HCT116 (cell line): ENCODE measurements around the gene AGTPBP1. TPM values are rescaled to one million over a fixed set of nuclear protein-coding genes. Genes with fewer than 3 reads are reported as not detected.

ENCODE experiments used
- ATAC-seq: fragments of 200-7000 bp; cut with Tn5 transposase; 2 replicates; pipeline ENCODE4 v1.9.1; 2020; ENCODE audit warnings: mild to moderate bottlenecking, moderate library complexity
- BruUV-seq: library from RNA; stranded (reverse); fragments of 400-500 nt; replicated peaks from 2 replicates; lab custom pipeline; 2021; lab: Mats Ljungman, UMichigan
- CTCF ChIA-PET: fragments of 300-600 bp; sonication (Branson Sonifier 250); formaldehyde crosslinking; loops from one replicate; lab custom pipeline; 2021; ENCODE audit warnings: antibody characterized with exemption; lab: Charles Lee
- POLR2A ChIA-PET: fragments of 300-600, 350-600 bp; sonication (Branson Sonifier 250); formaldehyde crosslinking; loops from one replicate; lab custom pipeline; 2021; ENCODE audit warnings: antibody characterized with exemption; lab: Charles Lee
- RAD21 ChIA-PET, 2 experiments: fragments of 300-600 bp; sonication (Branson Sonifier 250); formaldehyde crosslinking; loops; one replicate each; lab custom pipeline; 2023; ENCODE audit warnings: low total read pairs in 2 of 2; ENCODE audit not compliant: uncharacterized antibody in 2 of 2, unreplicated experiment in 2 of 2, low non-redundant PET in 1 of 2; lab: Charles Lee
- DNase-seq: peaks from one replicate; pipeline ENCODE4 v3.0.0-alpha.2; 2010; ENCODE audit warnings: low read depth, low spot score
- H2AFZ ChIP-seq: fragments of 200-600 bp; shearing (Covaris generic), sonication (generic); 2 replicates; pipeline ENCODE4 v1.6.1; 2017; ENCODE audit warnings: low read depth, mixed run types, mixed read lengths, antibody characterized with exemption, low read length; ENCODE audit not compliant: poor library complexity, severe bottlenecking
- H3K27ac ChIP-seq: 2 replicates; pipeline ENCODE4 v1.5.1; 2012; ENCODE audit warnings: low read depth, low read length
- H3K27me3 ChIP-seq: fragments of 200-600 bp; sonication (generic); 2 replicates; pipeline ENCODE4 v1.6.1; 2016; ENCODE audit warnings: mixed run types, low read length, mixed read lengths; ENCODE audit not compliant: insufficient read depth
- H3K36me3 ChIP-seq, 2 experiments: fragments of 200-500 bp in 1 of 2; fragments of 200-600 bp in 1 of 2; sonication (Bioruptor generic) in 1 of 2; sonication (generic) in 1 of 2; 2 replicates each; pipeline versions ENCODE4 v1.5.1 to v1.6.1; 2014 to 2016; ENCODE audit warnings: low read length in 2 of 2, inconsistent platforms in 1 of 2, mixed read lengths in 1 of 2, mixed run types in 1 of 2; ENCODE audit not compliant: insufficient read depth in 2 of 2, control insufficient read depth in 1 of 2
- H3K4me1 ChIP-seq, 2 experiments: fragments of 200-600 bp in 1 of 2; sonication (generic) in 1 of 2; 2 replicates each; pipeline versions ENCODE4 v1.5.1 to v1.6.1; 2012 to 2017; ENCODE audit warnings: low read length in 2 of 2, inconsistent platforms in 1 of 2, mild to moderate bottlenecking in 1 of 2, mixed read lengths in 1 of 2, mixed run types in 1 of 2, moderate library complexity in 1 of 2; ENCODE audit not compliant: insufficient read depth in 2 of 2, control insufficient read depth in 1 of 2
- H3K4me2 ChIP-seq: fragments of 200-600 bp; sonication (generic); 2 replicates; pipeline ENCODE4 v1.6.1; 2017; ENCODE audit warnings: mixed run types, low read length, mixed read lengths
- H3K4me3 ChIP-seq, 2 experiments: fragments of 200-600 bp in 1 of 2; sonication (generic) in 1 of 2; replicated peaks in 1 of 2; 2 replicates each; pipeline ENCODE4 v1.5.1; 2011 to 2016; ENCODE audit warnings: low read length in 2 of 2, control low read depth in 1 of 2, low read depth in 1 of 2, mild to moderate bottlenecking in 1 of 2, mixed read lengths in 1 of 2, mixed run types in 1 of 2
- H3K79me2 ChIP-seq: fragments of 200-600 bp; sonication (generic); 2 replicates; pipeline ENCODE4 v1.6.1; 2017; ENCODE audit warnings: mild to moderate bottlenecking, mixed run types, low read length, moderate library complexity, mixed read lengths; ENCODE audit not compliant: insufficient read depth
- H3K9ac ChIP-seq: fragments of 200-600 bp; sonication (generic); 2 replicates; pipeline ENCODE4 v1.6.1; 2016; ENCODE audit warnings: low read length, mixed read lengths
- H3K9me2 ChIP-seq: fragments of 200-600 bp; sonication (generic), shearing (Covaris generic); 2 replicates; pipeline ENCODE4 v1.6.1; 2017; ENCODE audit warnings: mixed run types, mild to moderate bottlenecking, moderate library complexity; ENCODE audit not compliant: insufficient read depth
- H3K9me3 ChIP-seq, 2 experiments: fragments of 200-500 bp in 1 of 2; fragments of 200-600 bp in 1 of 2; sonication (Bioruptor generic) in 1 of 2; sonication (generic) in 1 of 2; 2 replicates each; pipeline ENCODE4 v1.6.1; 2014 to 2017; ENCODE audit warnings: low read length in 2 of 2, mixed read lengths in 2 of 2, inconsistent platforms in 1 of 2, low read depth in 1 of 2, mild to moderate bottlenecking in 1 of 2, mixed run types in 1 of 2, moderate library complexity in 1 of 2; ENCODE audit not compliant: control insufficient read depth in 1 of 2, insufficient read depth in 1 of 2
- H4K20me1 ChIP-seq: fragments of 200-600 bp; sonication (generic), shearing (Covaris generic); 2 replicates; pipeline ENCODE4 v1.6.1; 2017; ENCODE audit warnings: mixed run types, mild to moderate bottlenecking, moderate library complexity; ENCODE audit not compliant: insufficient read depth
- CBX3 ChIP-seq: IDR thresholded peaks from 2 replicates; pipeline ENCODE4 v1.6.1; 2012; ENCODE audit warnings: low read depth
- CEBPB ChIP-seq: IDR thresholded peaks from 2 replicates; pipeline ENCODE4 v1.6.1; 2012; ENCODE audit warnings: low read depth
- CTCF ChIP-seq, 3 experiments: fragments of 200-600 bp in 1 of 3; sonication (generic) in 1 of 3; IDR thresholded peaks in 2 of 3; conservative IDR thresholded peaks in 1 of 3; 2 replicates each; pipeline ENCODE4 v1.5.1; 2012 to 2017; ENCODE audit warnings: low read depth in 2 of 3, low read length in 2 of 3, antibody characterized with exemption in 1 of 3, borderline replicate concordance in 1 of 3, control low read depth in 1 of 3, mild to moderate bottlenecking in 1 of 3, mixed read lengths in 1 of 3, mixed run types in 1 of 3, moderate library complexity in 1 of 3; ENCODE audit not compliant: insufficient read depth in 1 of 3
- EGR1 ChIP-seq: IDR thresholded peaks from 2 replicates; pipeline ENCODE4 v1.6.1; 2012; ENCODE audit warnings: low read depth
- POLR2AphosphoS5 ChIP-seq: IDR thresholded peaks from 2 replicates; pipeline ENCODE4 v1.6.1; 2011; ENCODE audit warnings: mild to moderate bottlenecking, low read depth, low read length, moderate library complexity
- RAD21 ChIP-seq: IDR thresholded peaks from 2 replicates; pipeline ENCODE4 v1.6.1; 2012; ENCODE audit warnings: low read depth, mild to moderate bottlenecking
- REST ChIP-seq: IDR thresholded peaks from 2 replicates; pipeline ENCODE4 v1.6.1; 2012; ENCODE audit warnings: low read depth
- SP1 ChIP-seq: IDR thresholded peaks from 2 replicates; pipeline ENCODE4 v1.6.1; 2012; ENCODE audit warnings: low read depth
- YY1 ChIP-seq: IDR thresholded peaks from 2 replicates; pipeline ENCODE4 v1.6.1; 2011; ENCODE audit warnings: low read length, low read depth, moderate library complexity, mild to moderate bottlenecking; ENCODE audit not compliant: insufficient replicate concordance; ENCODE audit errors: extremely low read depth
- ZFX ChIP-seq: fragments of 450-650 bp; IDR thresholded peaks from 2 replicates; pipeline ENCODE4 v1.6.1; 2017
- ZNF274 ChIP-seq: fragments of 200-500 bp; sonication (Bioruptor generic); IDR thresholded peaks from 2 replicates; pipeline ENCODE4 v1.6.1; 2014; ENCODE audit warnings: mild to moderate bottlenecking, low read depth, low read length, inconsistent platforms
- intact Hi-C: fragments of 100-400 bp; cut with micrococcal nuclease; formaldehyde crosslinking; loops from 2 replicates; pipeline ENCODE4 v1.10.0; 2022
- total RNA-seq: library from RNA; stranded (reverse); gene quantifications from one replicate; pipeline ENCODE4 v1.2.1, GENCODE V29; 2021; ENCODE audit not compliant: unreplicated experiment
- TF ChIP-seq, protein P1 (sequence below): IDR thresholded peaks from 2 replicates; pipeline ENCODE4 v1.6.1; 2012

AGTPBP1 gene
- total RNA-seq, 1 experiment from 2014 or later, result 17.4 TPM

- TF ChIP-seq REST (no peak), YY1 (no peak), CEBPB (no peak), RAD21 (no peak), POLR2AphosphoS5 (no peak), ZFX (no peak), ZNF274 (no peak), EGR1 (no peak), CBX3 (no peak)
- TF ChIP-seq, protein P1, sequence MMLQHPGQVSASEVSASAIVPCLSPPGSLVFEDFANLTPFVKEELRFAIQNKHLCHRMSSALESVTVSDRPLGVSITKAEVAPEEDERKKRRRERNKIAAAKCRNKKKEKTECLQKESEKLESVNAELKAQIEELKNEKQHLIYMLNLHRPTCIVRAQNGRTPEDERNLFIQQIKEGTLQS, result no peak
Measured at GRCh38 chr9:85717220-85717619, 24.5 kb downstream of the AGTPBP1 start (continued).

DNA sequence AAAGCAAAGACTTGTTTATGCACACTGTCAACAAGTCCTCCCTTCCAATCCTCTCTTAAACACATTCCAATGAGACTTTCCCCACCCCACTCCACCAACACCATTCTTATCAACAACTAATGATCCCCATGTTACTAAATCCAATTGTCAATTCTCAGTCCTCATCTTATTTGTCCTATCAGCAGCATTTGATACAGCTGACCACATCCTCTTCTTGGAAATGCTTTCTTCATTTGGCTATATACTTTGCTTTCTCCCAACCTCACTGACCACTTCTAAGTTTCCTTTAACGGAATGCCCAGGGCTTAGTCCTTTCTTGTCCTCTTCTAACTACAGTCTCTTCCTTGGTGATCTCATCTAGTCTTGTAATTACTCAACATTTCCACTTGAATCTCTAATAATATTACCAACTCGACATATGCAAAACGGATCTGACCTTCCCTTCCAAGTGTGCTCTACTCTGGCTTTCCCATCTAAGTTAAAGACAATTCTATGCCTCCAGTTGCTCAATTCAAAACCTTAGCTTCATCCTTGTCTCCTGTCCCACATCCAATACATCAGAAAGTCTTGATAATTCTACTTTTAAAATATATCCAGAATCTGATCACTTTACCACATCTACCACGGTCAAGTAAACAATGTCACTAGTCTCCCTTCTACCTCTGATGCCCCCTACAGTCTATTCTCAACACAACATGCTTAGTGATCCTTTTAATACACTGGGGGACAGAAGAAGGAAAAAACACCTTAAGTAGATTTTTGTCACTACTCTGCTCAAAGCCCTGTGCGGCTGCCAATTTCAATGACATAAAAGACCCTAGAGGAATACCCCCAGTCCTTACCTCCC lies 25.5 kb downstream of the AGTPBP1 start:
- Histone ChIP-seq H3K36me3 (no peaks in the 10 kb centered on the region), H3K4me2 (no peak overlapping the region), H3K27ac (no peak overlapping the region), H4K20me1 (no peaks in the 10 kb centered on the region), H2AFZ (no peak overlapping the region), H3K9ac (no peak overlapping the region), H3K79me2 (no peaks in the 10 kb centered on the region; the same call in 1 of the 2 replicates), H3K9me3 (no peaks in the 10 kb centered on the region), H3K27me3 (no peaks in the 10 kb centered on the region), H3K9me2 (no peaks in the 10 kb centered on the region), H3K4me3 (no peak overlapping the region), H3K4me1 (no peaks in the 10 kb centered on the region)
- RAD21 ChIA-PET, result no interaction called here
- TF ChIP-seq SP1, result no peak
- peak in 2 of 3 experiments; percentile 37 to 49; a peak in 3 of 6 replicates for TF ChIP-seq CTCF (IDR thresholded peaks at IDR 0.05 in 2 of 3, conservative IDR thresholded peaks at IDR 0.05 in 1 of 3; ENCODE audit: borderline replicate concordance in 1 of 3, insufficient read depth in 1 of 3, low read depth in 2 of 3, low read length in 2 of 3)
- ATAC-seq, result peak; percentile 63; the same call in 1 of the 2 replicates
- BruUV-seq, result no TSS peak
- DNase-seq, result no peak
- intact Hi-C loops, result no loop called here
- CTCF ChIA-PET, result interaction anchor here (2.3 kb wide), 1 partner anchor 18 kb away, joined by 7 read pairs; no protein-coding TSS in a partner anchor
- POLR2A ChIA-PET, result no interaction called here
